ENCODE measurements around the gene PPM1D.

- no peak for TF ChIP-seq CTCF (IDR thresholded peaks at IDR 0.05; ENCODE audit: insufficient read depth, low read depth, low read length)
- no peak for TF ChIP-seq EZH2 (IDR thresholded peaks at IDR 0.05; ENCODE audit: insufficient read depth, low read length)
Observed at GRCh38 chr17:60610473-60610872, 10.5 kb downstream of the PPM1D start.
